GM21423 (cell line): ENCODE data around the gene EML3.
"Not testable (repeated sequence)": the region's sequence is repeated elsewhere in the genome, so short reads cannot be mapped to it uniquely, and the experiment has no call there.

Experiments
- ATAC-seq: cut with Tn5 transposase; IDR thresholded peaks from one replicate; pipeline ENCODE4 v1.9.1; 2021; ENCODE audit warnings: mild to moderate bottlenecking, moderate library complexity; ENCODE audit not compliant: unreplicated experiment

EML3 gene

DNA sequence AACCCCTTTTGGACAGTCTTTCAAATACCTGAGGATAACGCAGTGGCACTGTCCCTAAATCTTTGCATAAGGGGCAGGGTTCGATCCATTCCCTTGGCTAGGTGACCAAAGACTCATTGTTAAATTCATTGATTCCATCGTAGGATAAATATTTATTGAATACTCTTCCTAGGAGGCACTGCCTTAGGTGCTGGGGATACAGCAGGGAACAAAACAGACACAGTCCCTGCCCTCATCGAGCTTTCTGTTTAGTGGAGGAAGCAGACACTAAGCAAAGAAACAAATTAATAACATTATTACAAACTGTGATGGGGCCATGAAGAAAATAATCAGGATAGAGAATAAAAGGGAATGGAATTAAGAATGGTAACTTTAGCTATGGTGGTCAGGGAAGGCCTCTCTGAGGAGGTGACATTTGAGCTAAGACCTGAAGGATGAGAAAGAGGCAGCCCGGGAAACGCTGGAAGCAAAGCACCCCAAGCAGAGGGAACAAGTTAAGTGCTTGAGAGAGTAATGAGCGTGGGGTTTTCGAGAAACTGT is 8.5 kb upstream of the EML3 start:
- ATAC-seq, result no peak

GRCh38 chr11:62616957-62617356 is 4.4 kb upstream of the EML3 start:
- ATAC-seq, result not testable (repeated sequence)

GRCh38 chr11:62615521-62615920 is 2.9 kb upstream of the EML3 start:
- no peak for ATAC-seq

DNA sequence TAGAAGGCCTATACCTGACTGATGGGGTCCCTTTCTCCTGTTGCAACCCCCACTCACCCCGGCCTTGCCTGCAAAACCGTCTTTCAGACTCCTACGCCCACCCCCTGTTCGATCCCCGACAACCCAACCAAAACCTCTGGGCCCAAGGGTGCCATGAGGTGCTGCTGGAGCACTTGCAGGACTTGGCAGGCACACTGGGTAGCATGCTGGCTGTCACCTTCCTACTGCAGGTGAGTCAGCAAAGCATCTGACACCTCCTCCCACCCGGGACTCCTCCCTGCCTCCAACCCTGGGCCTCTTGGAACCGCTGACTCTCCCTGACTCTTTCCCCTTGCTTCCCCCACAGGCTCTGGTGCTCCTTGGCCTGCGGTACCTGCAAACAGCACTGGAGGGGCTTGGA is 1.7 kb upstream of the EML3 start:
- no peak for ATAC-seq

DNA sequence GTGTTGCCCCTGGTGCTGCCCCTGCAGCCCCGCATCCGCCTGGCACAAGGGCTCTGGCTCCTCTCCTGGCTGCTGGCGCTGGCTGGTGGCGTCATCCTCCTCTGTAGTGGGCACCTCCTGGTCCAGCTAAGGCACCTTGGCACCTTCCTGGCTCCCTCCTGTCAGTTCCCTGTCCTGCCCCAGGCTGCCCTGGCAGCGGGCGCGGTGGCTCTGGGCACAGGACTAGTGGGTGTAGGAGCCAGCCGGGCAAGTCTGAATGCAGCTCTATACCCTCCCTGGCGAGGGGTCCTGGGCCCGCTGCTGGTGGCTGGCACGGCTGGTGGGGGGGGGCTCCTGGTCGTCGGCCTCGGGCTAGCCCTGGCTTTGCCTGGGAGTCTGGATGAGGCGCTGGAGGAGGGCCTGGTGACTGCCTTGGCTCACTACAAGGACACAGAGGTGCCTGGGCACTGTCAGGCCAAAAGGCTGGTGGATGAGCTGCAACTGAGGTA is 760 bp upstream of the EML3 start:
- no peak for ATAC-seq

DNA sequence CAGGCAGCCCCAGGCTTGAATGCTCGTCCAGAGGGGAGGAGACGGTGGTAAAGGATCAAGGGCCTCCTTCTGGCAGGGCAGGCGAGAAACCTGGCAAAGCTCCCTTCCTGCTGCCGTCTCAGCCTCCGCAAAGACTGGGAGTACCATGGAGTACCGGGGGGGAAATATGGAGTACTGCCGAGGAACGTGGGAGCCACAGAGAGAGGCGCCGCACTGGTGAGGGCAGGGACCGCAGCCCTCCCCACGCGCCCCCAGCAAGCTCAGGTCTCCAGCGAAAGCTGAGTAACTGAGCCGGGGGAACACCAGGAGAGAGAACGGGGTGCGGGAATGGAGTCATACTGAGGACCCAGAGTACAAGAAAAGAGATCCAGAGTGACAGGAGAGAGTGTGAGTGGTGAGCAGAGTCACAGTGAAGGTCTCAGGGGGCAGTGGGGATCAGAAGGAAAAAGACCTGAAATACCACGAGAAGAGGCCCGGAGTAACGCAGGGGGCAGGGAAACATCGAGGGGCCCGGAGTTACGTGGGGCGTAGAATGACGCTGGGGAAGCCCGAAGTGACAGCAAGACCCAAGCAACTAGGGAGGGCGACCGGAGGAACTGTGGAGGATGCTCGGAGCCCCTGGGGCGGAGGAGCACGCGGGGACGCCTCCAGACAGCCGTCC is 740 bp downstream of the EML3 start:
- ATAC-seq, result peak; percentile 19

- no peak for ATAC-seq
Observed at GRCh38 chr11:62610814-62611704, 1.5 kb downstream of the EML3 start.

- ATAC-seq, result no peak
Observed at GRCh38 chr11:62610403-62610802, 2.2 kb downstream of the EML3 start.

DNA sequence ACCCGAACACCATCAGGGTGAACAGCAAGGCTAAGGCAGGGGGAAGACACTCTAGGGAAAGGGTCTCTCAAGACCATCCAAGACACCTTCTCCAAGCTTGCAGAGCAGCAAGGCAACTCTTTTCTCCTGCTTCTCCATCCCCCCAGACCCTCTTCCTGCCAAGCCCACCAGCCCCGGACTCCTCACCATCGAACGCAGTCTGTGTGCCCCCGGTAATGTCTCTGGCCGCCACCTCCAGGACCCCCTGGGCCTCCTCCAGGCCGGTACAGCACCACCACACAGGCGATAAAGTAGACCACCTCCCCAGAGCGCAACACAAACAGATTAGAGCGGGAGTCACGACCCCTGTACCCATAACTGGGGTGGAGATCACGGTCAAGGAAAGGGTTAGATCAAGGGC is 3.8 kb downstream of the EML3 start:
- no peak for ATAC-seq

GRCh38 chr11:62607714-62608113 is 4.9 kb downstream of the EML3 start:
- no peak for ATAC-seq

DNA sequence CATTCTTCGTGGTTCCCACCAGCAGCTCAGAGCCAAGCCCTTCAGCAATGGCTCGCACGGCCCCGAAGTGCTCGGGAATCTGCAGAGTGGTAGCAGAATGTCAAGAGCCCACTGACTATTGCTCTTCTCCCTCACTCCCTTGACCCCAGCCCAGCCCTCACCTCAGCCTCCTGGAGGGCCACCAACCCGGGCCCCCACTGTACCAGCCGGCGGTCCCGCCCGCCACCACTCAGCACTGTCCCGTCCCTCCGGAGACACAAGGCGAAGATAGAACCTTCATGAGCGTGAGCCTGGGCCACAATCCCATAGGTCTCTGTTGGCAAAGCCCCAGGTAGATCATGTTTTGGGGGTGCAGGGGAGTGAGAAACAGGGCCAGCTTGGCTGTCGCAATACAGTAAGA is 6.7 kb downstream of the EML3 start:
- ATAC-seq, result no peak

GRCh38 chr11:62605467-62605866 is 7.1 kb downstream of the EML3 start:
- ATAC-seq, result no peak

DNA sequence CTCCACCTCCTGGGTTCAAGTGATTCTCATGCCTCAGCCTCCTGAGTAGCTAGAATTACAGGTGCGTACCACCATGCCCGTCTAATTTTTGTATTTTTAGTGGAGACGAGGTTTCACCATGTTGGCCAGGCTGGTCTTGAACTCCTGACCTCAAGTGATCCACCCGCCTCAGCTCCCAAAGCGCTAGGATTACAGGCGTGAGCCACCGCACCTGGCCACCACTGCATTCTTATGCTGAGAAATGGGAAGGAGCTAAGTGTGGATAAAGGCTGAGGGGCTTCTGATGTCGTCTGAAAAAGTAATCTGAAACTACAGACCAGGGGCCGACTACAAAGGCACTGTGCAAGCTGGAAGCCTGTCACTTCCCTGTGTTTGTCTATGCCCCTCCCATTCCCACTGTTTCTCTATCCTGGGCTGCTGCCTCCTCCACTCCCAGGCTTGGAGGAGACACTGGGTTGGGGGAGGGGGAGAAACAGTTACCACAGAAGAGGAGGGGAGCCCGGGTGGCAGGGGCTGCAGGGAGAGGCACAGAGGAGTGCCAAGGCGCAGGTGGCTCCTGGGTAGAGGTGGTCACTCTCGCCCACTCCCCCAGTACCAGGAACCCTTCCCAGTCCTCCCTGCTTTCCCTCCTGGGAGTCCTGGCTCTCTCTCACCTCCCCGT is 8.0 kb downstream of the EML3 start:
- ATAC-seq, result no peak

GRCh38 chr11:62603776-62604299 is 8.7 kb downstream of the EML3 start:
- ATAC-seq, result no peak

- ATAC-seq, result no peak
Observed at GRCh38 chr11:62603072-62603408, 9.5 kb downstream of the EML3 start.

DNA sequence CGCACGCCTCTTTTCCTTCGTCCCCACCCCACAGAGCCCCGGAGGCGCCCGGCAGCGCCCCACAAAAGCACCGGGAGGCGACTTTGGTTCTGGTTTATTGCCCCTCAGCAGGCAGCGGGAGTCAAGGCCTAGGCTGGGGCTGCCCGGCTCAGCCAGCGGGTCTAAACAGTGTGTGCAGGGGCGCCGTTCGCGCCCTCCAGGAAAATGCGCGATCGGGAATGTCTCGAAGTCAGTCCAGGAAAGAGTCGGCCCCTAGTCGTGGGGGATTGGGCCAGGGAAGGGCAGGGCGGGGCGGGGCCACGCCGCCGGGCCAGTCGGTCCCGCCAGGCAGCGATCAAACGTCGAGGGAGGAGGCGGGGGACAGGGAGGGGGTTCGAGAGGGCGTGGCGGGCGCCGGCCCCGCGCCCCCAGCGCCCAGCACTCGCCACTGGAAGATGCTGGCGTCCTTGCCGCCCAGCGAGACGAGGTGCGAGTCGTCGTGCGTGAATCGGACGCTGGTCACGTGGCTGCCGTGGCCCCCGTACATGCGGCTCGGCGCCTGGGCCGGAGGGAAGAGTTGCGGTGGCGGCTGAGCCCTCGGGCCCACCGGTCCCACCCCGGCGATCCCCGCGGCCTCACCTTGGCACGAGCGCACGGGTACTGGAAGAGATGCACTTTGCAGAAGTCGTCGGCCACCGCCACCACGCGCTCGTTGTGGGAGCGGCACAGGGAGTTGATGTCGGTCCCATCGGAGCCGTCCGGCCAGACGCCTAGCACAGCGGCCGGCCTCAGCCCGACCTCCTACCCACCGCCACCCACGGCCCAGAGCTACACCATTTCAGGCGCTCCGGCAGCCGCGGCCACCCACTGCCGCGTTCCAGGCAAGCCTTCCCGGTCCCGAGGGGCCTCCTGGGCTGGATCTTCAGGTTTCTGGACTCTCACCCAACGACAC is 10.2 kb downstream of the EML3 start:
- no peak for ATAC-seq

GRCh38 chr11:62601372-62602140 is 11.0 kb downstream of the EML3 start, which contains the start of gene MTA2:
Gene MTA2, minus strand, starts transcription at chr11:62601865. Its CDS starts 415 bp downstream, at chr11:62601450.
- ATAC-seq, result peak; percentile 72

DNA sequence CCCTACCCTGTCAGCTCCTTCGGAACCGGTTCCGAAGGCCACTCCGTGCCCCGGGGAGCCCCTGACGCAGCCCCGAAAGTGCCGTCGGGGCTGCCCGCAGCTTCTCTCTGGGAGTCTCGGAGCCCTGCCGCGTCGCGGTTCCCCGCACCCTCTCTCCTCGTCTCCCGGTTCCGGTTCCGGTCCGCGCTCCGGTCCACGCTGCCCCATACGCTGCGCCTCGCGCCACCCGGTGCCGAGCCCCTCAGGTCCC is 11.5 kb downstream of the EML3 start:
- no peak for ATAC-seq

DNA sequence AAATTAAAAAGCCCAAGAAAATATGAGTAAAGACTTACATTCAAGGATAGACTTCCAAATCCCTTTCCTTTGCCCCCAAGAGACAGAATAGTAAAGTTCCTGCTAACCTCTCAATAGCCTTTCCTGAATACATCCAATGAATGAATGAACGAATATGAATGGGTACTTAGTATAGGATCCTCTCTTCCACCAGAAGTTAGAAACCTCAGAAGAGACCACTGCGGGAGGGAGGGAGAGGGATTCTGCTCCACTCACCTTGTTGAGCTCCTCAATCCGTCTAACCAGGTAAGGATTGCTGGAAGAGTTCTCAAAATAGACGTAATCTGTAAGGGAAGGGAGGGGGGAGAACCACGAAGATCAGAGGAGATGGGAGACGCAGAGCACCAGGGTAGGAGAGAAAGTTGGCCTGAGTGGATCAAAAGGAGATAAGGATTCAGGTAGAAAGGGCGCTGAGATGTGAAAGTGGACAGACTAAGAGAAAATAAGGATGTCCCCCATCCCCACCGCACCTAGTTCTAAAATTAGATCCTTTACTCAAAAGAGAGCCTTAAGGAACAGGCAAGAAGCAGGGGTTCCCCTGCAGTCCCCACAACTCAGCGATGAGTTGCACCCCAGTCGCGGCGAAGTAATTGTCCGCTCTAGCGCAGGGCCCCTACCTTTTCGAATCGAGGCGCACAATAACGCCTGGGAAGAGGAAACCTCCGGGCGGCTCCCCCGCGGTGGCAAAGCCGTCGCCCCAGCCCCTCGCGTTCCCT is 12.0 kb downstream of the EML3 start:
- no peak for ATAC-seq
